ENCODE data around the gene NTNG1. TPM values are rescaled to one million over a fixed set of nuclear protein-coding genes. Genes with fewer than 3 reads are reported as not detected.

The NTNG1 gene
- total and polyA plus RNA-seq, 10 of the 15 experiments (the other 5 are each of a cell fraction or from before 2014, with no cell fraction given), result 0.18 to 2.3 (median 1.1) TPM; not detected in 1

DNA sequence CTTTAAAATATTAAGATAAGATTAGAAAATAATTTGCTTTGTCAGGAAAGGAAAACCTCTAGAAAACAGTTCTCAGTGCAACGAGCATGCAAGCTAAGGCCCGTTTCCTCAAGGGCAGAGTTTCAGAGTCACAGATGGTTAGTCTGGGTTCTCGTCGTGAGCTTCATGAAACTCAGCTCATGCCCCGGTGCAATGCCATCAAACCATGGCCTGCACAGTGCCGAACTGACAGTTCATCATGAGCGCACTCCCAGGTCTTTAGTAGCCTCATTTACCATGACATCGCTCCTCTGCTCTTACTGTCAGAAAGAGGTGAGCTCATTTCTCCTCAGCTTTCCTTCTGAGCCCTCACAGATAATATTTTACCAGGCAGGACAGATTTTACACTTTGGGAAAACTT lies 319.2 kb downstream of the NTNG1 start:
- Histone ChIP-seq H4K20me1 (ENCODE audit: control insufficient read depth, insufficient read depth) (no peaks in the 10 kb centered on the region), H3K9me3 (replicated peaks; ENCODE audit: control insufficient read depth, insufficient read depth, low read length) (no peaks in the 10 kb centered on the region), H3K27ac (ENCODE audit: control insufficient read depth, insufficient read depth) (no peak overlapping the region), H3K9ac (ENCODE audit: control insufficient read depth, insufficient read depth, low read length) (no peak overlapping the region), H3K4me2 (ENCODE audit: control insufficient read depth, insufficient read depth) (0 out of 2 replicates have a peak overlapping the region, but pooled peaks have one; percentile 23), H3K79me2 (ENCODE audit: control insufficient read depth, insufficient read depth, low read length) (no peaks in the 10 kb centered on the region), H3K27me3 (replicated peaks in 1 of 2; ENCODE audit: control insufficient read depth in 2 of 2, insufficient read depth in 2 of 2, low read length in 1 of 2) (no peaks in the 10 kb centered on the region), H2AFZ (ENCODE audit: control insufficient read depth, low read depth, low read length) (peak overlapping the region; percentile 32), H3K36me3 (ENCODE audit: control insufficient read depth in 2 of 2, insufficient read depth in 2 of 2, low read length in 1 of 2) (no peaks in the 10 kb centered on the region), H3K4me3 (no peak overlapping the region), H3K4me1 (ENCODE audit: control insufficient read depth, insufficient read depth, low read length) (peaks cover 10% of the 10 kb centered on the region)
- peak; percentile 88 for ATAC-seq
- ChIA-PET POLR2A (interaction anchor here (1.8 to 3.2 kb wide), 3 partner anchors 9 to 15 kb away, joined by 6 to 19 read pairs (median 6); no protein-coding TSS in a partner anchor), RAD21 (ENCODE audit: unreplicated experiment) (interaction anchor here (0.9 to 2.5 kb wide), 11 partner anchors 9 to 187 kb away, joined by 3 to 42 read pairs (median 4); no protein-coding TSS in a partner anchor), CTCF (interaction anchor here (0.8 to 5.7 kb wide), 20 partner anchors 8 to 665 kb away, joined by 3 to 110 read pairs (median 4); no protein-coding TSS in a partner anchor), SMC1A (ENCODE audit: uncharacterized antibody, unreplicated experiment) (interaction anchor here (1.0 to 6.9 kb wide), 19 partner anchors 8 to 183 kb away, joined by 3 to 68 read pairs (median 5); no protein-coding TSS in a partner anchor)
- TF ChIP-seq IKZF1 (conservative IDR thresholded peaks at IDR 0.05) (no peak), ASH2L (IDR thresholded peaks at IDR 0.05; ENCODE audit: borderline replicate concordance, low read depth) (no peak), ZSCAN29 (IDR thresholded peaks at IDR 0.05) (no peak)
- intact Hi-C loops (cut with micrococcal nuclease; ENCODE audit: unreplicated experiment), result no loop called here
- DNase-seq (ENCODE audit: low read depth, low spot score), result peak; percentile 40
- BruUV-seq (replicated peaks), result no TSS peak
- peak; percentile 68 for FAIRE-seq
- WGBS (ENCODE audit: insufficient coverage, insufficient replicate concordance, low lambda C conversion rate, missing lambda C conversion rate), result 36% methylated on average over 8 of the region's 8 CpGs
- in situ Hi-C loops (cut with MboI), result loop anchor here (25.0 kb wide), 1 partner anchor 1077 kb away; no protein-coding TSS in a partner anchor

- no TSS peak for BruUV-seq (replicated peaks)
- SMC1A ChIA-PET (ENCODE audit: uncharacterized antibody, unreplicated experiment), result interaction anchor here (1.3 to 4.3 kb wide), 4 partner anchors 11 to 33 kb away, joined by 3 to 33 read pairs (median 10); no protein-coding TSS in a partner anchor
- TF ChIP-seq POLR2AphosphoS5 (IDR thresholded peaks at IDR 0.05; ENCODE audit: low read length) (no peak), HDAC2 (IDR thresholded peaks at IDR 0.05) (no peak), NFYA (IDR thresholded peaks at IDR 0.05; ENCODE audit: borderline replicate concordance, low read depth, low read length) (no peak), ESRRA (IDR thresholded peaks at IDR 0.05; ENCODE audit: low read length) (no peak), EZH2 (IDR thresholded peaks at IDR 0.05; ENCODE audit: borderline replicate concordance, control insufficient read depth, low read depth, low read length) (no peak), RELA (IDR thresholded peaks at IDR 0.05; ENCODE audit: borderline replicate concordance, partially characterized antibody) (no peak), RELB (IDR thresholded peaks at IDR 0.05; ENCODE audit: low read depth) (peak; percentile 57; the same call in 1 of the 2 replicates), CHD1 (IDR thresholded peaks at IDR 0.05; ENCODE audit: low read depth, low read length) (no peak), FOS (IDR thresholded peaks at IDR 0.05; ENCODE audit: borderline replicate concordance, extremely low read depth, insufficient read length) (no peak), CREM (IDR thresholded peaks at IDR 0.05; ENCODE audit: low read depth) (no peak), RUNX3 (IDR thresholded peaks at IDR 0.05; ENCODE audit: low read length) (peak; percentile 36; the same call in 1 of the 2 replicates), RAD21 (IDR thresholded peaks at IDR 0.05; ENCODE audit: insufficient read depth, low read depth, low read length) (peak; percentile 50), SMC3 (IDR thresholded peaks at IDR 0.05; ENCODE audit: borderline replicate concordance, low read length) (peak; percentile 35; the same call in 1 of the 2 replicates), FOXM1 (IDR thresholded peaks at IDR 0.05; ENCODE audit: low read depth, low read length) (no peak)
Observed at GRCh38 chr1:107464827-107465226, 324.0 kb downstream of the NTNG1 start.

More at GRCh38 chr1:107464827-107465226, 324.0 kb downstream of the NTNG1 start:
- intact Hi-C loops (cut with micrococcal nuclease; ENCODE audit: unreplicated experiment) (no loop called here), in situ Hi-C loops (cut with MboI) (loop anchor here (25.0 kb wide), 1 partner anchor 1072 kb away; no protein-coding TSS in a partner anchor)
- H3K36me3 ChIP-seq (ENCODE audit: control insufficient read depth in 2 of 2, insufficient read depth in 2 of 2, low read length in 1 of 2), result no peaks in the 10 kb centered on the region
- ATAC-seq (peak; percentile 63), FAIRE-seq (no peak), DNase-seq (ENCODE audit: low read depth, low spot score) (no peak)
- H3K79me2 ChIP-seq (ENCODE audit: control insufficient read depth, insufficient read depth, low read length), result no peaks in the 10 kb centered on the region
- no peak overlapping the region for H2AFZ ChIP-seq (ENCODE audit: control insufficient read depth, low read depth, low read length)
- ChIA-PET POLR2A (interaction anchor here (0.7 kb wide), 1 partner anchor 9 kb away, joined by 3 read pairs; no protein-coding TSS in a partner anchor), CTCF (interaction anchor here (1.0 to 6.7 kb wide), 3 partner anchors 9 to 34 kb away, joined by 4 to 37 read pairs (median 29); no protein-coding TSS in a partner anchor), RAD21 (ENCODE audit: unreplicated experiment) (interaction anchor here (1.3 to 2.8 kb wide), 3 partner anchors 13 to 33 kb away, joined by 3 to 15 read pairs (median 6); no protein-coding TSS in a partner anchor)
- no peak overlapping the region for H3K27ac ChIP-seq (ENCODE audit: control insufficient read depth, insufficient read depth)
- no peak overlapping the region for H3K4me2 ChIP-seq (ENCODE audit: control insufficient read depth, insufficient read depth)
- H4K20me1 ChIP-seq (ENCODE audit: control insufficient read depth, insufficient read depth), result no peaks in the 10 kb centered on the region
- peaks cover 3% of the 10 kb centered on the region for H3K4me1 ChIP-seq (ENCODE audit: control insufficient read depth, insufficient read depth, low read length)
- no peak overlapping the region for H3K9ac ChIP-seq (ENCODE audit: control insufficient read depth, insufficient read depth, low read length)
- H3K27me3 ChIP-seq (replicated peaks in 1 of 2; ENCODE audit: control insufficient read depth in 2 of 2, insufficient read depth in 2 of 2, low read length in 1 of 2), result no peaks in the 10 kb centered on the region
- no peak overlapping the region for H3K4me3 ChIP-seq
- no peaks in the 10 kb centered on the region for H3K9me3 ChIP-seq (replicated peaks; ENCODE audit: control insufficient read depth, insufficient read depth, low read length)
- 26% methylated on average over 4 of the region's 4 CpGs for WGBS (ENCODE audit: insufficient coverage, insufficient replicate concordance, low lambda C conversion rate, missing lambda C conversion rate)
